Limb (tissue), 2 donors: ENCODE measurements around the gene KRT8.

Source experiments
- DNase-seq, 2 donors: peaks; one replicate each; pipeline ENCODE4 v3.0.0-alpha.2; 2016; ENCODE audit errors: extremely low spot score in 2 of 2

The KRT8 gene

GRCh38 chr12:52848661-52849255 lies 56.1 kb downstream of the KRT8 start, which contains the start of gene KRT78:
Gene KRT78, minus strand, starts transcription at chr12:52848994. Its CDS starts 64 bp downstream, at chr12:52848930.
- no peak for DNase-seq

GRCh38 chr12:52847335-52848102 lies 57.4 kb downstream of the KRT8 start:
- DNase-seq, result no peak
